ENCODE results near the gene RASGRF1.
"Not testable (repeated sequence)": the region's sequence is repeated elsewhere in the genome, so short reads cannot be mapped to it uniquely, and the experiment has no call there.

Gene RASGRF1

DNA sequence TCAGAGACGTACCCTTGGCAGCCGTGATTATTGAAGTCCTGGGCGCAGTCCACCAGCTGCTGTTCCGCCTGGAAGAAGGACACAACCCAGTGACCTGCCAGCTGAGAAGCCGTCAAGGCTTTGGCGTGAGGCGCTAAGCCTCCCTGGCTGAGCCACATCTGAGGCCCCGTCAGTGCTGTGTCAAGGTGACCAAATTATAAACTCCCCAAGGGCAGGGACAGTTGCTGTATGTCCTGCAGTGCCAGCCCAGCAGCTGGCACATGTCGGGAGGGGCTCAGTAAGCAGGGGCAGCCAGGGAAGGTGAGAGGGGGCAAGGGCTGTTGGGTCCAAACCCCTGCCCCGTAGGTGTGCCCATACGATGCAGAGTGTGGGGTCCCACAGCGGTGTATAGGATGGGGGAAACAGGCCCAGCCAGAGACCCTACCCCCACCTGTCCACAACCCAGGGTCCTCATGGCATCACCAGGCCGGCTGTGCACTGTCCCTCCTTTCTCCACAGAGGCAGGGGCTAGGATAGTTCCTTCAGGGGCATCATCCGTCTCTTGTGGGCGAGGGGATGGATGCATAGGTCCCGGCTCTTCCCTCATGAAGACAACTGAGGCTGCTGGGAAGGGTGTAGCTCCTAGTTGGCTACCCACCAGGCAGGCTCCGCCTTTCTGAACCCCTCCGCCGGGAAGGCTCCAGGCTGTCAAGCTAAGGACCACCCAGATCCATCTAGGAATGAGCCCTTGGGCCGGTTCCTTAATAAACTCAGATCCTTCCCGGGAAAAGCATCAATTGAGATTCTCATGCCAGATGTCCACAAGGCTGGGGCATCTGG is 158.9 kb downstream of the RASGRF1 start:
- DNase-seq (ENCODE audit: low read depth) = no peak

DNA sequence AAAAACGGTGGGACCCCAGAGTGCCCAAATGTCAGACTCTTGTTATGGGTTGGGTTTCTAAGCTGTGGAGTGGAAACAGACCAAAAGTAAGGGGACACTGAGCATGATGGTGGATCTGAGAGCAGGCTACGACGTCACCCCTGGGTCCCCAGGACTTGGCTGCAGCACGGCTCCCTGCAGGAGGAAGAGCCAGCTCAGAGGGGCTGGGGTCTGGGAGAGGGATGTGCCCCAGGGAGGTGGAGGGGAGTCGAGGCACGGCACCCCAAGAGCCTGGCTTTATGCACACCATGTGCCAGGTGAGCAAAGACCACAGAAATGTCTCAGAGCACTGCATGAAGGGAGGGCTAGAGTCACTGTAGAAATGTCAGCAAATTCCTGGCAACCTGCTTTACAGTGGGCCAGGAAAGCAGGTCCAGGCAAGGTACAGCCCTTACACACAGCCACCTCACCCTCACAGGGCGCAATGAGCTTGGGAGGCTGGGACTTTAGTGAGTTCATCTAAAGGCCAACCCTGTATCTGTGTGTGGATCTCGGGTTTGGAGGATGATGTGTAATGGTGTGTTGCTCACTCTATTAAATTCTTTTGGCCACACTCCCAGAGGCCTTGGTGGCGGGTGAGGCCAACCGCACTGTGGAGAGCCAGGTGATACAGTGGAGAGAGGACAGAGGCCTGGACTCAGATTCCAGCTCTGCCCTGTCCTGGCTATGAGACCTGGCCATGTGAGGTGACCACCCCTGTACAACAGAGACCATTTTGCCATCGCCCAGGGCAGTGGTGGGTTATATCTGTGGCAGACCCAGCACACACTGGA is 159.8 kb downstream of the RASGRF1 start:
- DNase-seq (ENCODE audit: low read depth) = peak; percentile 86

- no peak for DNase-seq (ENCODE audit: low read depth)
Observed at GRCh38 chr15:78929536-78930264, 160.9 kb downstream of the RASGRF1 start.

- DNase-seq (ENCODE audit: low read depth) = no peak
Observed at GRCh38 chr15:78928616-78929093, 161.9 kb downstream of the RASGRF1 start.

DNA sequence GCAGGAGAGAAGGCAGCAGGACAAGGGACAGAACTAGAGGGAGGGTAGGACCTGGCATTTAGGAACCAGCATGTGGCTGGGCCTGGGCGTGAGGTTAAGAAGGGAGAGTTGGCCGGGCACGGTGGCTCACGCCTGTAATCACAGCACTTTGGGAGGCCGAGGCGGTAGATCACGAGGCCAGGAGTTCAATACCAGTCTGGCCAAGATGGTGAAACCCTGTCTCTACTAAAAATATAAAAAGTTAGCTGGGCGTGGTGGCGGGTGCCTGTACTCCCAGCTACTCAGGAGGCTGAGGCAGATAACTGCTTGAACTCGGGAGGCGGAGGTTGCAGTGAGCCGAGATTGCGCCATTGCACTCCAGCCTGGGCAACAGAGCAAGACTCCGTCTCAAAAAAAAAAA is 162.4 kb downstream of the RASGRF1 start:
- DNase-seq (ENCODE audit: low read depth) = not testable (repeated sequence)

DNA sequence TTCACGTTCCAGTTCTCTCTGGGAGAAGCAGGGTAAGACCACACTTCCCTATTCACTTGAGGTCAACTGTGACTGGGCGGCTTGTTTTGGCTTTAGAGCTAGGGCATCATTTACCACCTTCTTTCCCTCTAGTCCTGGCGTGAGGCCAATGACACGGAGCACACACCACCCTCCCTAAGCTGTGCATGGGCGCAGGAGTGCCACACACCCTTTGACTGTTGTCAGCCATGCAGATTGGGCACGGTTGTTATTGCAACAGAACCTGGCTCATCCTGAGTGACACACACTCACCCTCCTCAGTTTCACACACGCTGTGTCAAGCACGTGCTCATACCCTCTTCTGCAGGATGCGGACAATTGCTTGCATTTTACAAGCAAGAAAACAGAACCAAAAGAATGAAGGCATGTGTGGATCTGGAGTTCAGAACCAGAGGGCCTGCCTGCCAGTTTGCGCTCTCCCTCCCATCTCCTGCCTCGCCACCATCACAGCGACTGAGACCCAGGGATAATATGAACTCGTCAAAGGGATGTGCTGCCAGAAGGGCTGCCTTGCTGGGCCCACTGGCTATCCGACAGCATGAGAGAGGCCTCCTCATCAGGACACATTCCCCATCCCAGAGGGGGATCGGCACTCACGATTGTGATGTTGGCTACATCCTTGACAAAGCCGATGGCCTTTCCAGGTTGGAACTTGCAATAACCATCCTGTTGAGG is 163.3 kb downstream of the RASGRF1 start:
- no peak for DNase-seq (ENCODE audit: low read depth)

DNA sequence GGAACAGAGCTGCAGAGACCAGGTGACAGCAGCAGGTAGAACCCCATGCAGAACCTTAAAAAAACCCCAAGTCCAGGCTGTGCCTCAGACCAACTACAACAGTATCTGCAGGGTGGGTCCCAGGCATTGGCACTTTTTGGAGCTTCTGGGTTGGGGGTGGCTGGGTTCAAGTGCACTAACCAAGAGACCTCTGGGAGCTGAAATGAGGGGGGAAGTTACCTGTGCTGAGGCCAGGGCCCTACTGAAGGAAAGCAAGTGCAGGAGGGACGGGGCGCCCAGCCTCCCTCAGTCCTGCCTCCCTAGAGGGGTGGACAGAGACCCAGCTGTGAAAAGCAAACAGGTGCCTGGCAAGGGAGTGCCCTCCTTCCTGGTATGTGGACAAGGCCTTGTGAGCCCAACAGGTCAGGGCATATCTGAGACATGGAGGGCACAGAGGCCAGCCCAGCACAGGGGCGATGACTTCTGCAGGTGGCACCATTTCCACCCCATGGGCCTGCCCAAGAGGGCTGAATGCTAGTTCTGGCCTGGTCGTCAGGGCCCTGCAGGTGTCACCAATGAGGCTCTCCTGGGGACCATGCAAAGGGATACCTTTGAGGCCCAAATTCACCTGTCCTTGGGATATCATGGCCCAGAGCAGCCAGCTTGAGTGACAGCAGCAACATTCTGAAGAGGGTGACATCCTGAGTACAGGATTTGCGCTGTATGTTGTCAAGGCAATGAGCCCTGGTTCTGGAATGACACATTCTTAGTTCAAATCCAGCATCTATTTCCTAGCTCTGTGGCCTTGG is 164.4 kb downstream of the RASGRF1 start:
- no peak for DNase-seq (ENCODE audit: low read depth)

- no peak for DNase-seq (ENCODE audit: low read depth)
Observed at GRCh38 chr15:78925076-78925624, 165.4 kb downstream of the RASGRF1 start.

- no peak for DNase-seq (ENCODE audit: low read depth)
Observed at GRCh38 chr15:78923480-78924360, 166.9 kb downstream of the RASGRF1 start.

DNA sequence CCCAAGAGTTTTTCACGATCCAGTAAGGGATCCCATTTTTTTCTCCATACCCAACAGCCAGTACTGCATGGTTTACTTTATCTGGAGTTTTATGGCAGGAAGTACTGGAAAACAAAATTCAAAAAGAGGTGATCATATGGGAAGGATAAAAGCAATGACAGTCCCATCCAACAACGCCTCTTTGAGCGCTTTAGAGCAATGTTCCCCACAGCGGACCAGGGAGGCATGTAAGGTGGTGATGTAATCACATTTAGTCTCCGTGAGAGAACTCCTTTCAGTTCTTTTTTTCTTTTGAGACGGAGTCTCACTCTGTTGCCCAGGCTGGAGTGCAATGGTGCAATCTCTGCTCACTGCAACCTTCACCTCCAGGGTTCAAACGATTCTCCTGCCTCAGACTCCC is 167.6 kb downstream of the RASGRF1 start:
- no peak for DNase-seq (ENCODE audit: low read depth)

GRCh38 chr15:78922527-78922926 is 168.1 kb downstream of the RASGRF1 start:
- DNase-seq (ENCODE audit: low read depth) = no peak

DNA sequence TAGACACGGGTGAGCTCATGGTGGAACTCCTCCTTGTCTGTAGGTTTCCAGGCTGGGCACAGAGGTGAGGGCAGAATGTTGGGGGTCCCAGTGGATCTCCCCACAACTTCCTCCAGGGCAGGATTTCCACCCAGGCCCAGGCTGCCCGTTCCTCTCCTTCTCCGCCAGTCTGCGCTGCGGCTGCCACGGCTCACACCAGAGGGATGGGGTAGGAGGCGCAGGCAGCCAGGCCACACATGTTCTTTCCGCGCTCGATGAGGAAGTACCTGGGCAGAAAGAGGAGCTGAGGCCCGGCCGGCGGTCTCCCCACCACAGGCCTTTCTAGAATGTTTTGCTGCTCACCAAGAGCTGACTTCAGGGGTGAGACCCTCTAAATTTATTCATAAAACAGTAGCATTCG is 168.6 kb downstream of the RASGRF1 start:
- no peak for DNase-seq (ENCODE audit: low read depth)

- no peak for DNase-seq (ENCODE audit: low read depth)
Observed at GRCh38 chr15:78921517-78921916, 169.1 kb downstream of the RASGRF1 start.

DNA sequence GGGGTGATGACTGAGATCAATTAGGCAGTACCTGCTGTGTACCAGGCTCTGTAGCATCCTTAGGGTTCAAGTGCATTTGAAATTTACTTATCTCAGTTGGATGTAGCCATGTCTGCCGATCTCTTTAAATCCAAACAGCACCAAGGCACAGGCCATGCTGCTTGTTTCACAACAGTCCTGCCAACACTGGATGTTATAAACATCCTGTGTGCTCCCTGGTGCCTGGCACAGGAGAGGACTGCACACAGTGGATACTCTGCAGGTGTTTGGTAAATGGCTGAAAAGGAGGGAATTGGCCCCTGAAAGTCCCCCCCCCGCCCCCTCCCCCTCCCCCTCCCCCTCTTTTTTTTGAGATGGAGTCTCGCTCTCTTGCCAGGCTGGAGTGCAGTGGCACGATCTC is 172.7 kb downstream of the RASGRF1 start:
- no peak for DNase-seq (ENCODE audit: low read depth)

DNA sequence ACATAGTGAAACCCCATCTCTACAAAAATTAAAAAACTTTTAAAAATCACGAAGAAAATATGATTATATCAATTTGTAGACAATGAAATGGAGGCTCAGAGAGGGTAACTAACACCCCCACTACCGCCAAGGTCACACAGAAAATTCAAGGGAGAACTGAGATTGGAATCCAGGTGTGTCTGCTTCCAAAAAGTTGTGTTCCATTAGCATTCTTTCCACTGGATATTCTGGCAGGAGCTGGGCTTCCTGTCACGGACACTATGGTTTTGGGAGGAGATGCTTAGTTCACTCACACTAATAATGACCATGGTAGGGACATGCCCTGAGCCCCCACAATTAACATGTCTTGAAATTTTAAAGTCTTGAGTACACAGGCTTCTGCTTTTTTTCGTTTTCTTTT is 174.5 kb downstream of the RASGRF1 start:
- no peak for DNase-seq (ENCODE audit: low read depth)

DNA sequence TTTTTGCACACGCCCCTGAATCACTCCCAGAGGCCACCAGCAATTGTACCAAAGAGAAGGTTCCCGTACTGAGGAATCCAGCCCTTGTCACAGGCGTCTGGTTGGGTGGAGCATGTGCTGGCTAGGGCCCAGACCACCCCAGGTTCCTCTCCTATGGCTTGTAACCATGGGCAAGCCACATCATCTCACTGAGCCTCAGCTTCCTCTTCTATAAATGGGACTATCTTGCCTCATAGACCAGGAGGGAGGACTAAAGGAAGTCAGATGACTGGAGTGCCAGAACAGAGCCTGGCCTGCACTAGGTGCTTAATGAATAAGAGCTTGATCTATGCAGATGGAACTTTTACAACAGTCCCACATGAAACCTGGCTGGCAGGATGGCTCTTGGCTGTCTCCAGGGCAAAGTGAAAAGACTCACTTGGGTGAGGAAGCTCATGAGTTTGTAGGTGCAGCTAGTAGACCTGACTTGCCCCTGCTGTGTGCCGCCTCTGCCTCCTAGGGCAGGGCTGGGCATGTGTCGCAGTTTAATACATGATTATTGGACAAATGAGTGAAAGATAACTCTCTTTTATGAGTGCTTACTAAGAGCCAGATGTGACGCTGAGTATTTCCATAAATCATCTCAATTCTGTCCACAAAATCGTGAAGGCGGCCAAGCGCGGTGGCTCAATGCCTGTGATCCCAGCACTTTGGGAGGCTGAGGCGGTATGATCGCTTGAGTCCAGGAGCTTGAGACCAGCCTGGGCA is 175.1 kb downstream of the RASGRF1 start:
- DNase-seq (ENCODE audit: low read depth) = no peak

- no peak for DNase-seq (ENCODE audit: low read depth)
Observed at GRCh38 chr15:78914027-78914764, 176.4 kb downstream of the RASGRF1 start.

DNA sequence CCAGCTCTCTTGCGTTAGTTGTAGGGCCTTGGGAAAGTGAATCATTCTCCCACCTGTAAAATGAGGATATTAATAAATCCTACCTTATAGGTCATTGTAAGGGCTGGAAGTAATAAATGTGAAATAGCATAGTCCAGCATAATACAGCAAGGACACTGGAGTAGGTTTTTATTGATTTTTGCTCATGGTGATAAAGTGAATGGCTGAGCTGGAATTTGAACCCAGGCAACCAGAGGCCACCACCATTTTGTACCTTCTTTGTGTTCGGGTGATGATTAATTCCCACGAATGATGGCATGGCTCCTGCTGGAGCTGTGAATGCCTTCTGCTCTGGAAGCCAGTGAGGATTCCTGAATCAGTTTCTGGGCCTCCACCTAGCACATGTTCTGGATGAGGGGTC is 177.6 kb downstream of the RASGRF1 start:
- no peak for DNase-seq (ENCODE audit: low read depth)
